GM12878 (cell line): ENCODE results near the gene GTF2B. TPM values are rescaled to one million over a fixed set of nuclear protein-coding genes. Genes with fewer than 3 reads are reported as not detected.
"Not testable (repeated sequence)": the region's sequence is repeated elsewhere in the genome, so short reads cannot be mapped to it uniquely, and the experiment has no call there.

Experiments
- ATAC-seq: fragments of 200-7000 bp; cut with Tn5 transposase; 3 replicates; pipeline ENCODE4 v1.9.1; 2020; ENCODE audit warnings: mild to moderate bottlenecking, moderate library complexity
- BruUV-seq: library from RNA; stranded (reverse); fragments of 400-500 nt; replicated peaks from 2 replicates; lab custom pipeline; 2021; lab: Mats Ljungman, UMichigan
- CTCF ChIA-PET: fragments of 300-600 bp; sonication (Branson Sonifier 250); formaldehyde crosslinking; extraction: SDS; loops from one replicate; lab custom pipeline; 2021; ENCODE audit warnings: inconsistent platforms; lab: Yijun Ruan, JAX
- POLR2A ChIA-PET: fragments of 350-600 bp; formaldehyde crosslinking; extraction: SDS; loops from one replicate; lab custom pipeline; 2021; ENCODE audit warnings: inconsistent platforms; lab: Charles Lee
- RAD21 ChIA-PET: fragments of 300-600 bp; sonication (Branson Sonifier 250); formaldehyde crosslinking; loops from one replicate; lab custom pipeline; 2023; ENCODE audit warnings: antibody characterized with exemption; ENCODE audit not compliant: unreplicated experiment; lab: Charles Lee
- SMC1A ChIA-PET: fragments of 300-600 bp; sonication (Branson Sonifier 250); formaldehyde crosslinking; loops from one replicate; lab custom pipeline; 2023; ENCODE audit not compliant: unreplicated experiment, uncharacterized antibody; lab: Charles Lee
- DNase-seq: peaks from one replicate; pipeline ENCODE4 v3.0.0-alpha.2; 2011; ENCODE audit warnings: low read depth, low spot score
- FAIRE-seq: peaks from 3 replicates; lab custom pipeline; 2011; peaks lifted over from hg19 to GRCh38; lab: Jason Lieb, UNC
- H2AFZ ChIP-seq: 2 replicates; pipeline ENCODE4 v1.6.0; 2011; ENCODE audit warnings: low read depth, low read length, control low read depth; ENCODE audit not compliant: control insufficient read depth
- H3K27ac ChIP-seq: 2 replicates; pipeline ENCODE4 v1.5.1; 2011; ENCODE audit warnings: control low read depth; ENCODE audit not compliant: control insufficient read depth, insufficient read depth
- H3K27me3 ChIP-seq, 2 experiments: replicated peaks in 1 of 2; 2 replicates each; pipeline versions ENCODE4 v1.6.0 to v1.6.1; 2011; ENCODE audit warnings: low read length in 1 of 2; ENCODE audit not compliant: control insufficient read depth in 2 of 2, insufficient read depth in 2 of 2
- H3K36me3 ChIP-seq, 2 experiments: 2 replicates each; pipeline ENCODE4 v1.5.1; 2011; ENCODE audit warnings: low read length in 1 of 2; ENCODE audit not compliant: control insufficient read depth in 2 of 2, insufficient read depth in 2 of 2
- H3K4me1 ChIP-seq: 2 replicates; pipeline ENCODE4 v1.6.1; 2011; ENCODE audit warnings: mild to moderate bottlenecking, low read length, moderate library complexity, mixed read lengths; ENCODE audit not compliant: control insufficient read depth, insufficient read depth
- H3K4me2 ChIP-seq: 2 replicates; pipeline ENCODE4 v1.6.0; 2011; ENCODE audit warnings: control low read depth; ENCODE audit not compliant: control insufficient read depth, insufficient read depth
- H3K4me3 ChIP-seq: fragments of 200-600 bp; sonication (generic); 2 replicates; pipeline ENCODE4 v1.5.1; 2016
- H3K79me2 ChIP-seq: 2 replicates; pipeline ENCODE4 v1.6.0; 2011; ENCODE audit warnings: low read length; ENCODE audit not compliant: control insufficient read depth, insufficient read depth
- H3K9ac ChIP-seq: 2 replicates; pipeline ENCODE4 v1.8.0; 2011; ENCODE audit warnings: low read length, control low read depth, mixed read lengths; ENCODE audit not compliant: control insufficient read depth, insufficient read depth
- H3K9me3 ChIP-seq: replicated peaks from 3 replicates; pipeline ENCODE4 v1.5.1; 2011; ENCODE audit warnings: mild to moderate bottlenecking, low read length; ENCODE audit not compliant: control insufficient read depth, insufficient read depth
- H4K20me1 ChIP-seq: 2 replicates; pipeline ENCODE4 v1.6.0; 2011; ENCODE audit not compliant: control insufficient read depth, insufficient read depth
- CHD4 ChIP-seq: fragments of 200-600 bp; sonication (generic); IDR thresholded peaks from 2 replicates; pipeline ENCODE4 v1.6.1; 2016; ENCODE audit warnings: mild to moderate bottlenecking
- CTCF ChIP-seq, 3 experiments: IDR thresholded peaks in 2 of 3; conservative IDR thresholded peaks in 1 of 3; 2 replicates each; pipeline ENCODE4 v1.5.1; 2011; ENCODE audit warnings: low read depth in 3 of 3, low read length in 3 of 3, mild to moderate bottlenecking in 3 of 3, control low read depth in 2 of 3, moderate library complexity in 2 of 3, inconsistent platforms in 1 of 3, mixed read lengths in 1 of 3; ENCODE audit not compliant: control insufficient read depth in 2 of 3, insufficient read depth in 1 of 3; ENCODE audit errors: extremely low read depth in 1 of 3
- EP300 ChIP-seq, 2 experiments: fragments of 150-350 bp in 1 of 2; IDR thresholded peaks; 2 replicates each; pipeline ENCODE4 v1.6.1; 2011 to 2012; ENCODE audit warnings: low read depth in 2 of 2, low read length in 2 of 2, borderline replicate concordance in 1 of 2, improper control_type of control experiment in 1 of 2, inconsistent platforms in 1 of 2; ENCODE audit not compliant: control insufficient read depth in 1 of 2
- IKZF2 ChIP-seq, 2 experiments: fragments of 450-650 bp; IDR thresholded peaks; 2 replicates each; pipeline ENCODE4 v1.6.1; 2017; ENCODE audit warnings: mild to moderate bottlenecking in 2 of 2, moderate library complexity in 2 of 2
- RAD21 ChIP-seq: IDR thresholded peaks from 2 replicates; pipeline ENCODE4 v1.6.1; 2011; ENCODE audit warnings: mild to moderate bottlenecking, low read depth, low read length, moderate library complexity; ENCODE audit not compliant: insufficient read depth
- SMC3 ChIP-seq: IDR thresholded peaks from 2 replicates; pipeline ENCODE4 v1.6.1; 2011; ENCODE audit warnings: low read length, improper control_type of control experiment, borderline replicate concordance
- WGBS: methylation state at CpG from one replicate; pipeline ENCODE4 v1.1.6; 2016; ENCODE audit warnings: low lambda C conversion rate; ENCODE audit not compliant: insufficient replicate concordance, insufficient coverage; ENCODE audit errors: missing lambda C conversion rate; 5-methylcytosine and 5-hydroxymethylcytosine counted together
- in situ Hi-C: fragments of 300-500 bp; cut with MboI; formaldehyde crosslinking; loops from 9 replicates; pipeline ENCODE4 v1.14.3; 2018; ENCODE audit warnings: mixed read lengths
- intact Hi-C: fragments of 100-400 bp; cut with micrococcal nuclease; formaldehyde crosslinking; loops from one replicate; pipeline ENCODE4 v1.14.2; 2022; ENCODE audit not compliant: unreplicated experiment
- polyA plus RNA-seq, 11 experiments: library from polyadenylated mRNA; depleted of rRNA in 4 of 11; unstranded in 6 of 11; stranded (reverse) in 5 of 11; fragments of >200 nt; fragmentation: Nextera tagmentation in 4 of 11; fragmentation: Illumina TruSeq in 1 of 11; extraction: Ambion mirVana in 4 of 11; extraction: Trizol in 1 of 11; gene quantifications; 1 replicate in 1 of 11; 2 replicates in 10 of 11; pipeline versions ENCODE4 v1.2.1 to v1.2.3, GENCODE V29; 2011 to 2016; ENCODE audit warnings: inconsistent platforms in 2 of 11, missing spikeins in 2 of 11, low read depth in 1 of 11
- total RNA-seq, 4 experiments: library from RNA; depleted of rRNA in 3 of 4; stranded (reverse); fragments of >200 nt in 3 of 4; fragmentation: Illumina TruSeq in 1 of 4; extraction: Trizol in 1 of 4; gene quantifications; 2 replicates each; pipeline versions ENCODE4 v1.2.1 to v1.2.3, GENCODE V29; 2013 to 2021

Gene GTF2B
- total and polyA plus RNA-seq, 10 of the 15 experiments (the other 5 are each of a cell fraction or from before 2014, with no cell fraction given): 27.9 to 79.7 (median 59.5) TPM

- Histone ChIP-seq H3K27ac (no peak overlapping the region), H3K4me1 (no peaks in the 10 kb centered on the region), H4K20me1 (no peaks in the 10 kb centered on the region), H3K9me3 (no peaks in the 10 kb centered on the region), H3K36me3 (peaks cover 7 to 14% of the 10 kb centered on the region in 2 experiments), H3K27me3 (no peaks in the 10 kb centered on the region), H2AFZ (no peak overlapping the region), H3K4me3 (no peak overlapping the region), H3K9ac (no peak overlapping the region), H3K79me2 (no peaks in the 10 kb centered on the region), H3K4me2 (no peak overlapping the region)
- POLR2A ChIA-PET: no interaction called here
- RAD21 ChIA-PET: no interaction called here
- no TSS peak for BruUV-seq
- TF ChIP-seq IKZF2 (IDR thresholded peaks at IDR 0.05) (no peak), CTCF (IDR thresholded peaks at IDR 0.05 in 2 of 3, conservative IDR thresholded peaks at IDR 0.05 in 1 of 3; ENCODE audit: control insufficient read depth in 2 of 3, extremely low read depth in 1 of 3, insufficient read depth in 1 of 3, low read depth in 3 of 3, low read length in 3 of 3) (peak; percentile 47 to 66 (median 53); a peak in 5 of 6 replicates), SMC3 (peak; percentile 18; the same call in 1 of the 2 replicates), CHD4 (no peak), RAD21 (peak; percentile 41; the same call in 1 of the 2 replicates), EP300 (IDR thresholded peaks at IDR 0.05; ENCODE audit: borderline replicate concordance in 1 of 2, control insufficient read depth in 1 of 2, low read depth in 2 of 2, low read length in 2 of 2) (no peak)
- intact Hi-C loops: loop anchor here (10.0 kb wide), 1 partner anchor 519 kb away; no protein-coding TSS in a partner anchor
- no peak for DNase-seq
- in situ Hi-C loops: no loop called here
- CTCF ChIA-PET: interaction anchor here (0.8 to 1.4 kb wide), 4 partner anchors 12 to 267 kb away, joined by 3 to 5 read pairs (median 4); no protein-coding TSS in a partner anchor
- SMC1A ChIA-PET: no interaction called here
- peak; percentile 89 for FAIRE-seq
- peak; percentile 75 for ATAC-seq
- 42% methylated on average over 5 of the region's 5 CpGs for WGBS
Measured at GRCh38 chr1:88935522-88936222, 44.3 kb upstream of the GTF2B start.

- in situ Hi-C loops, H3K27ac ChIP-seq, DNase-seq, H3K9me3 ChIP-seq, H3K4me1 ChIP-seq, H3K4me2 ChIP-seq, CTCF ChIA-PET, H4K20me1 ChIP-seq, BruUV-seq, H3K27me3 ChIP-seq, H2AFZ ChIP-seq, POLR2A ChIA-PET, H3K4me3 ChIP-seq, H3K79me2 ChIP-seq, RAD21 ChIA-PET, ATAC-seq, H3K9ac ChIP-seq, FAIRE-seq: not testable (repeated sequence)
- WGBS: 97% methylated on average over 7 of the region's 7 CpGs
- intact Hi-C loops: loop anchor here (10.0 kb wide), 1 partner anchor 525 kb away; no protein-coding TSS in a partner anchor
- H3K36me3 ChIP-seq: peaks cover 3 to 11% of the 10 kb centered on the region in 2 experiments; a peak in 3 of 4 replicates
- SMC1A ChIA-PET: interaction anchor here (0.7 kb wide), 1 partner anchor 9 kb away, joined by 3 read pairs; no protein-coding TSS in a partner anchor
Measured at GRCh38 chr1:88930176-88930575, 38.8 kb upstream of the GTF2B start.
